GM12878 (cell line): Measurements from ENCODE around the gene NCKIPSD.

ENCODE experiments used
- CEBPB ChIP-seq, 2 experiments: fragments of 150-350 bp in 1 of 2; IDR thresholded peaks; 2 replicates each; pipeline ENCODE4 v1.6.1; 2012 to 2014; ENCODE audit warnings: low read depth in 2 of 2, low read length in 2 of 2, borderline replicate concordance in 1 of 2, inconsistent platforms in 1 of 2
- CTCF ChIP-seq, 3 experiments: IDR thresholded peaks in 2 of 3; conservative IDR thresholded peaks in 1 of 3; 2 replicates each; pipeline ENCODE4 v1.5.1; 2011; ENCODE audit warnings: low read depth in 3 of 3, low read length in 3 of 3, mild to moderate bottlenecking in 3 of 3, control low read depth in 2 of 3, moderate library complexity in 2 of 3, inconsistent platforms in 1 of 3, mixed read lengths in 1 of 3; ENCODE audit not compliant: control insufficient read depth in 2 of 3, insufficient read depth in 1 of 3; ENCODE audit errors: extremely low read depth in 1 of 3
- IKZF1 ChIP-seq: fragments of 450-650 bp; conservative IDR thresholded peaks from 2 replicates; pipeline ENCODE4 v1.6.1; 2017; ENCODE audit warnings: antibody characterized with exemption, mild to moderate bottlenecking
- POLR2A ChIP-seq: IDR thresholded peaks from 2 replicates; pipeline ENCODE4 v1.6.1; 2011; ENCODE audit warnings: low read depth, mild to moderate bottlenecking, low read length
- RAD51 ChIP-seq: fragments of 450-650 bp; IDR thresholded peaks from 2 replicates; pipeline ENCODE4 v1.6.1; 2016; ENCODE audit warnings: moderate library complexity, mild to moderate bottlenecking, inconsistent platforms
- SIN3A ChIP-seq: IDR thresholded peaks from 2 replicates; pipeline ENCODE4 v1.6.1; 2012; ENCODE audit warnings: low read depth, low read length, improper control_type of control experiment
- SKIL ChIP-seq: fragments of 450-650 bp; IDR thresholded peaks from 2 replicates; pipeline ENCODE4 v1.6.1; 2017; ENCODE audit warnings: mild to moderate bottlenecking, low read depth, inconsistent platforms; ENCODE audit not compliant: poor library complexity, severe bottlenecking
- SPI1 ChIP-seq: IDR thresholded peaks from 2 replicates; pipeline ENCODE4 v1.6.1; 2011; ENCODE audit warnings: low read depth, mild to moderate bottlenecking, low read length, moderate library complexity, borderline replicate concordance; ENCODE audit not compliant: insufficient read depth
- ZBTB33 ChIP-seq: fragments of 450-650 bp; IDR thresholded peaks from 2 replicates; pipeline ENCODE4 v1.6.1; 2017; ENCODE audit warnings: mild to moderate bottlenecking
- ZNF384 ChIP-seq: IDR thresholded peaks from 2 replicates; pipeline ENCODE4 v1.6.1; 2012; ENCODE audit warnings: low read depth, mild to moderate bottlenecking, low read length, improper control_type of control experiment, borderline replicate concordance

- no peak for TF ChIP-seq SKIL
- TF ChIP-seq POLR2A, result no peak
- no peak for TF ChIP-seq ZNF384
- TF ChIP-seq SIN3A, result no peak
- TF ChIP-seq CEBPB (IDR thresholded peaks at IDR 0.05; ENCODE audit: borderline replicate concordance in 1 of 2, low read depth in 2 of 2, low read length in 2 of 2), result no peak
- TF ChIP-seq IKZF1, result no peak
- TF ChIP-seq SPI1, result no peak
- TF ChIP-seq CTCF (IDR thresholded peaks at IDR 0.05 in 2 of 3, conservative IDR thresholded peaks at IDR 0.05 in 1 of 3; ENCODE audit: control insufficient read depth in 2 of 3, extremely low read depth in 1 of 3, insufficient read depth in 1 of 3, low read depth in 3 of 3, low read length in 3 of 3), result no peak
- TF ChIP-seq RAD51, result no peak
- no peak for TF ChIP-seq ZBTB33
Measured at GRCh38 chr3:48698891-48699290, 13.2 kb upstream of the NCKIPSD start.
